ENCODE results near the gene HBG1. TPM values are rescaled to one million over a fixed set of nuclear protein-coding genes. Genes with fewer than 3 reads are reported as not detected.
"Not testable (repeated sequence)": the region's sequence is repeated elsewhere in the genome, so short reads cannot be mapped to it uniquely, and the experiment has no call there.

HBG1 gene
- total RNA-seq, 2 experiments from 2014 or later, result not detected

DNA sequence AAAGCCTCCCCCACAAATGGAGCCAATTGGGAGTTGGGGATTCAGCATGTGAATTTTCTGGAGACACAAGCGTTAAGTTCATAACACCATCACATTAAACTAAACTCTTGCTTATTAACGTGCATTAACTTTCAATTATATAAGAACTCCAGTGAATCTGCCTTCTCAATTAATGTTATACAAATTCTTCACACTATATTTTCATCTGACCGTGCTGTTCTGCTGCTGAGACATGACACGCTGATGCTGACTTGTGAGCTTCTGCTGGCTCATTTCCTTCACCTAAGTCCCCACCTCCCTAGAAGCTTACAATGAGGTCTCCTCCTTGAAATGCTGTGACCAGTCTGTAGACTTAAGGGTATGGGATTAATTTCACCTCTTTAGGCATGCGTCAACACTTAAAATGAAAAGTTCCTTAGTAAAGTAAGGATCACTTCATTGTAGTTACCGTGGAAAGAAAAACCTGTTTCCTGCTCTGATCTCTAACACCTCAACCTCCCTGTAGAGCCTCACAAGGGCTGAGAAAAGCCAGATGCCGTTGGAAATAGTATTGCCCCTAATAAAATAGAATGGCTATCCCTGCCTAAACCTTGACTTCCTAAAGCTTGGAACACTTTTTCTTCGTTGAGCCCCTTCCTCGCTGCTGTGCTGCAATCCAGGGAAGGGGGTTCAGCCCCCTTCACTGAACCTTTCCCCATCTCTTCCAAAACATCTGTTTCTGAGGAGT, 2.7 kb upstream of the HBG1 start:
- no peak overlapping the region for H3K27ac Mint-ChIP-seq
- CTCF ChIA-PET, result interaction anchor here (0.6 kb wide), 1 partner anchor 994 kb away, joined by 3 read pairs; no protein-coding TSS in a partner anchor
- intact Hi-C loops (cut with micrococcal nuclease), result no loop called here

DNA sequence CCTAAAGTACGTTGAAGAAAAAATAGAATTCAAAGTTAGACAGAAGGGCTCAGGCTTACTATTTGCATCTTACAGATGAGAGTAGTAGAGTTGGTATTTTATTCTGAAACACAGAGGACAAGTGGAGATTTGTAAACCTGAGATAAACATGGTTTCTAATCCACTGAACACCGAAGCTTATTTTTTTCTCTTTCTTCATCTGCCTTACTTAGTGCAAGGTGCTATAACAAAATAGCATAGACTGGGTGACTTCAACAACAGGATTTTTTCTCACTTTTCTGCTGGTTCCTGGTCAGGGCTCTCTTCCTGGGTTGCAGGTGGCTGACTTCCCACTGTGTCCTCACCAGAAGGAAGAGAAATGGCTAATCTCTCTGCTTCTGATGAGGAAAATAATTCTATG, 2.1 kb upstream of the HBG1 start:
- H3K27me3 Mint-ChIP-seq (ENCODE audit: low read depth), result peaks cover 3% of the 10 kb centered on the region
- H3K36me3 Mint-ChIP-seq (ENCODE audit: low read depth), result no peaks in the 10 kb centered on the region
- no peaks in the 10 kb centered on the region for H3K4me1 Mint-ChIP-seq (ENCODE audit: low read depth)
- intact Hi-C loops (cut with micrococcal nuclease), result no loop called here
- no peaks in the 10 kb centered on the region for H3K9me3 Mint-ChIP-seq
- H3K27ac Mint-ChIP-seq, result no peak overlapping the region
- no peak for DNase-seq
- CTCF ChIA-PET, result interaction anchor here (0.6 kb wide), 1 partner anchor 994 kb away, joined by 3 read pairs; no protein-coding TSS in a partner anchor
- no peak overlapping the region for H3K4me3 Mint-ChIP-seq

More for the DNA sequence above, 2.7 kb upstream of the HBG1 start:
- no peak overlapping the region for H3K4me3 Mint-ChIP-seq
- H3K9me3 Mint-ChIP-seq, result no peaks in the 10 kb centered on the region
- H3K4me1 Mint-ChIP-seq (ENCODE audit: low read depth), result no peaks in the 10 kb centered on the region
- no peak for DNase-seq
- H3K36me3 Mint-ChIP-seq (ENCODE audit: low read depth), result no peaks in the 10 kb centered on the region
- H3K27me3 Mint-ChIP-seq (ENCODE audit: low read depth), result peaks cover 5% of the 10 kb centered on the region

DNA sequence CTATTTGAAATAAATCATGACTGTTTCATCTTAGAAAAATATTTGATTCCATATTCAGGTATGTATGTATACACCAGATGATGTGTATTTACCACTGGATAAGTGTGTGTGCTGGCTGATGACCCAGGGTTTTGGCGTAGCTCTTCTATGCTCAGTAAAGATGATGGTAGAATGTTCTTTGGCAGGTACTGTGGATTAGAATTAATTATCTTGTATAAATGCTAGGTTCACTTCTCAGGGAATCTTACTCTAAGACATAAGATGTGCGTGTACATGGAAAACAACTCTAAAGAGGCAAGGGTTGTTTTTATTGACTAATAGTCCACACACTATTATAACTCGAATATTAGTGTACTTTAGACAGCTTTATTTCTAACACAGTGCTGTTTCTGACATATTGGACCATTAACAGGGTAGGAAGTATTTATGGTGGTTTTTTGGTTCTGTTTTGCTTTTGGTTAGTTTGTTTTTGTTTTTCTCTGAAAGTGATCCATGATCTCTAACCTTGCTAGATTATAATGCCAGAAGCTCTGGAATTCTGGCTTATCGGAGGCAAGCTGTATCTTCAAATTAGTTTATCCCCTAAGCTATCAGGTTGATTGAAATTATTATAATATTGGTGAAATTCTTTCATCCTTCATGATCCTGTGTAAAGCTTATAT, 1.0 kb upstream of the HBG1 start:
- no peaks in the 10 kb centered on the region for H3K36me3 Mint-ChIP-seq (ENCODE audit: low read depth)

DNA sequence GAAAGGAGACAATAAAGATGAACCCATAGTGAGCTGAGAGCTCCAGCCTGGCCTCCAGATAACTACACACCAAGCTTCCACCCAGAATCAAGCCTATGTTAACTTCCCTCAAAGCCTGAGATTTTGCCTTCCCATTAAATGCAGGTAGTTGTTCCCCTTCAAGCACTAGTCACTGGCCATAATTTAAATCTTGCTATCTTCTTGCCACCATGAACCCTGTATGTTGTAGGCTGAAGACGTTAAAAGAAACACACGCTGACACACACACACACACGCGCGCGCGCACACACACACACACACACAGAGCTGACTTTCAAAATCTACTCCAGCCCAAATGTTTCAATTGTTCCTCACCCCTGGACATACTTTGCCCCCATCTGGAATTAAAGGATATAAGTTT, 1.2 kb downstream of the HBG1 start:
- H3K9me3 Mint-ChIP-seq; CTCF ChIA-PET; H3K27me3 Mint-ChIP-seq (ENCODE audit: low read depth); DNase-seq; H3K36me3 Mint-ChIP-seq (ENCODE audit: low read depth); intact Hi-C loops (cut with micrococcal nuclease); H3K4me1 Mint-ChIP-seq (ENCODE audit: low read depth); H3K4me3 Mint-ChIP-seq; H3K27ac Mint-ChIP-seq: not testable (repeated sequence)

More for the DNA sequence above, 1.0 kb upstream of the HBG1 start:
- H3K4me3 Mint-ChIP-seq, result no peak overlapping the region
- no peak for DNase-seq
- intact Hi-C loops (cut with micrococcal nuclease), result no loop called here
- peaks cover 4% of the 10 kb centered on the region for H3K27me3 Mint-ChIP-seq (ENCODE audit: low read depth)
- no peaks in the 10 kb centered on the region for H3K9me3 Mint-ChIP-seq
- H3K4me1 Mint-ChIP-seq (ENCODE audit: low read depth), result no peaks in the 10 kb centered on the region
- CTCF ChIA-PET, result no interaction called here
- H3K27ac Mint-ChIP-seq, result no peak overlapping the region

DNA sequence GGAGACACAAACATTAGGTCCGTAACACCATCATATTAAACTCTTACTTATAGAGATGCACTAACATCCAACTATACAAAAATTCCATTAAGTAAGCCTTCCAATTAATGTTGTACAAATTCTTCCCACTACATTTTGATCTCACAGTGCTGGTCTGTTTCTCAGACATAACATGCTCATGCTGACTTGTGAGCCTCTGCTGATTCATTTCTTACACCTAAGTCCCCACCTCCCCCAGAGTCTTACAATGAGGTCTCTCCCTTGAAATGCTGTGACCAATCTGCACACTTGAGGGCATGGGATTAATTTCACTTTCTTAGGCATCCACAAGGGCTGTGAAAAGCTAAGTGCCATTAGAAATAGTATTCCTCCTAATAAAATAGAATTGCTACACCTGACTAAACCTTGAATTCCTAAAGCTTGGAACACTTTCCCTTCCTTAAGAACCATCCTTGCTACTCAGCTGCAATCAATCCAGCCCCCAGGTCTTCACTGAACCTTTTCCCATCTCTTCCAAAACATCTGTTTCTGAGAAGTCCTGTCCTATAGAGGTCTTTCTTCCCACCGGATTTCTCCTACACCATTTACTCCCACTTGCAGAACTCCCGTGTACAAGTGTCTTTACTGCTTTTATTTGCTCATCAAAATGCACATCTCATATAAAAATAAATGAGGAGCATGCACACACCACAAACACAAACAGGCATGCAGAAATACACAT, 2.0 kb downstream of the HBG1 start:
- CTCF ChIA-PET, result no interaction called here

DNA sequence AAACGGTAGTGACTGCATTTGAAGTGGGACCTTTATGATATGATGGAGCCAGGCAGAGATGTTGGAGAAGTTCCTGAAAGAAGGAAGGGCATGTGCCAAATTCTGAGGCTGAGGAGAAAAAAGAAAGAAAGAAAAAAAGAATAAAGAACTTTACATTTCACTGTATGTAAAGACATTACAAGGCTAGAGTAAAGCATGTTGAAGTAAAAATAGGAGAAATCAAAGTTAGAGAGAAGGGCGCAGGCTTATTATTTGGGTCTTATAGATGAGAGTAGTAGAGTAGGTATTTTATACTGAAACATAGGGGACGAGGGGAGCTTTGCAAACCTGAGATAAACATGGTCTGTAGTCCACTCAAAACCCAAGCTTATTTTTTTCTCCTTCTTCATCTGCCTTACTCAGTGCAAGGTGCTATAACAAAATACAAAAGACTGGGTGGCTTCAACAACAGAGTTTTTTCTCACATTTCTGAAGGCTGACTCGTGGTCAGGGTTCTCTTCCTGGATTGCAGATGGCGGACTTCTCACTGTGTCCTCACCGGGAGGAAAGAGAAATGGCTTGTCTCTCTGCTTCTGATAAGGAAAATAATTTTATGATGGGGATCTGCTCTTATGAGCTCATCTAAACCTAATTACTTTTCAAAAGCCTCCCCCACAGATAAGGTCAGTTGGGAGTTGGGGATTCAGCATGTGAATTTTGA, 2.7 kb downstream of the HBG1 start:
- DNase-seq, result no peak
- H3K36me3 Mint-ChIP-seq (ENCODE audit: low read depth), result no peaks in the 10 kb centered on the region
- no peak overlapping the region for H3K27ac Mint-ChIP-seq
- no peaks in the 10 kb centered on the region for H3K4me1 Mint-ChIP-seq (ENCODE audit: low read depth)
- H3K9me3 Mint-ChIP-seq, result no peaks in the 10 kb centered on the region
- H3K4me3 Mint-ChIP-seq, result no peak overlapping the region
- intact Hi-C loops (cut with micrococcal nuclease), result no loop called here
- CTCF ChIA-PET, result no interaction called here
- peaks cover 10% of the 10 kb centered on the region for H3K27me3 Mint-ChIP-seq (ENCODE audit: low read depth)

More for the DNA sequence above, 2.0 kb downstream of the HBG1 start:
- Mint-ChIP-seq H3K4me3 (no peak overlapping the region), H3K9me3 (no peaks in the 10 kb centered on the region), H3K4me1 (ENCODE audit: low read depth) (no peaks in the 10 kb centered on the region), H3K36me3 (ENCODE audit: low read depth) (no peaks in the 10 kb centered on the region), H3K27me3 (ENCODE audit: low read depth) (peaks cover 10% of the 10 kb centered on the region), H3K27ac (no peak overlapping the region)
- intact Hi-C loops (cut with micrococcal nuclease), result no loop called here
- no peak for DNase-seq

DNA sequence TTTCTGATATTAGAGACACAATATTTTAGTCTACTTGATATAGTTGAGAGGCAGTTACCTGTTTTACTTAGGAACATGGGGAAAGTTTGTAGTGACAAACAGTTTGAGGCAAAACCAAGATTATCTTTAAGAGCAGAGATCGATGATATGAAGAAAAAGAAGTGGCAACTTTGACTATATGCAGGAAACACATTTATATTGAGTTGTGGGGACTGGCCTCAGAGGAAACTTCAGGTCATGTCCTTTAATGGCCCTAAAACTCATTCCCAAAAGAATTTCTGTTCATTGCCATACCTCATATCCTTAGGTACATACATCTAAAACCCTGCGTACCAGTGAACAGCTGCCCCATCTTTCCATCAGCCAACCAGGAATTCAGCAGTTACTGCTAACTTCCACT, 4.5 kb downstream of the HBG1 start:
- Mint-ChIP-seq H3K9me3 (no peaks in the 10 kb centered on the region), H3K27me3 (ENCODE audit: low read depth) (peaks cover 11% of the 10 kb centered on the region), H3K27ac (no peak overlapping the region), H3K36me3 (ENCODE audit: low read depth) (no peaks in the 10 kb centered on the region), H3K4me3 (no peak overlapping the region), H3K4me1 (ENCODE audit: low read depth) (no peaks in the 10 kb centered on the region)
- no peak for DNase-seq
- intact Hi-C loops (cut with micrococcal nuclease), result no loop called here
- CTCF ChIA-PET, result no interaction called here

DNA sequence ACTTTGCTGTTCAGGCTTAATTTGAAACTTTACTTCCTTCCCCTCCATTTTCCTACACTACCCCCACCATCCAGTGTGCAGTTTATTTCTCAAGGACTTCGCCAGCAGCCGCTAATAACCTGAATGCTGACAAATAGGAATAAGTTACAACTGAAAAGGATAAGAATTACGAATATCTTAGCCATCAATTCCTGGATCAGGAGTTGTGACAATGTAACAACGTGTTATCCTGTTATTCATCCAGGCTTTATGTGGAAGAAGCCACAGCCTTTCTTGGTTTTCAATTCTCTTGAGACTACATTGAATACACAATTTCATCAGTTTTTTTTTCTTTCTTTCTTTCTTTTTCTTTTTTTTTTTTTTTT, 5.9 kb downstream of the HBG1 start:
- Mint-ChIP-seq H3K27ac (no peak overlapping the region), H3K27me3 (ENCODE audit: low read depth) (peaks cover 15% of the 10 kb centered on the region), H3K4me3 (no peak overlapping the region), H3K36me3 (ENCODE audit: low read depth) (no peaks in the 10 kb centered on the region), H3K9me3 (no peaks in the 10 kb centered on the region), H3K4me1 (ENCODE audit: low read depth) (no peaks in the 10 kb centered on the region)
- CTCF ChIA-PET, result no interaction called here
- no peak for DNase-seq
- intact Hi-C loops (cut with micrococcal nuclease), result no loop called here

DNA sequence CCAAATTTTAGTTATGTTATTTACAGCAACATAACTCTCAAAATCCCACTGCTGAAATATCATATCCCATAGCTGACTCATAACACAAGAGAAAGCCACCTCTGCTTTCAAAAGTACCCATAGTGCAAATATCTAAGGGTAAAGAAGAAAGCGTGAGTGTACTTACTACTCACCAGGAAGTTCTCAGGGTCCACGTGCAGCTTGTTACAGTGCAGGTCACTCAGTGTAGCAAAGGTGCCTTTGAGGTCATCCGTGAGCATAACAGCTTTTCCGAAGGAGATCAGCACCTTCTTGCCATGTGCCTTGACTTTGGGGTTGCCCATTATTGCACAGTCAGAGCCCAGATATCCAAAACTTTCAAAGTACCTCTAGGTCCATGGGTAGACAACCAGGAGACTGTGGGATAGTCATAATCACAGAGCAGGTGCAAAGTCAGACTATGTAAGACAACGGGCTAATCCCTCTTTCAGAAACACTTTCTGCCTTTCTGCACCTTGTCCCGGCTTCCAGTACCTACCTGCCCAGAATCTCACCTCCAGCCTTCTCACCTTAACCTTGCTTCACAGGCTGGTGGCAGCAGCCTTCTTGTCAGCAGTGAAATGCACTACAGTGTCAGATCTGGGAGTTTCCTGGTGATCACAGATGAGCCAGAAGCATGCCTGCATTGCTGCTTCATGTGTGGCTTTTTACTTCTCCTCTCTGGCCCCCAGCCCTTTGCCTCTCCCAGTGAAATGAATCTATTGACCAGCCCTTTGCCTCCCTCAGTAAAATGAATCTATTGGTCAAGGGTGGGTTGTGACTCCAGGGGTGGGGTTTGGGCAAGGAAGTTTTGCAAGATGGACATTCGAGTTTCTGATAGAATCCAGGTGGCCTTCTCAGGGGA, 6.5 kb downstream of the HBG1 start:
- Mint-ChIP-seq H3K36me3 (ENCODE audit: low read depth) (no peaks in the 10 kb centered on the region), H3K4me3 (no peak overlapping the region), H3K27ac (no peak overlapping the region), H3K9me3 (no peaks in the 10 kb centered on the region), H3K27me3 (ENCODE audit: low read depth) (peaks cover 15% of the 10 kb centered on the region), H3K4me1 (ENCODE audit: low read depth) (no peaks in the 10 kb centered on the region)
- no peak for DNase-seq
- CTCF ChIA-PET, result no interaction called here
- intact Hi-C loops (cut with micrococcal nuclease), result no loop called here

DNA sequence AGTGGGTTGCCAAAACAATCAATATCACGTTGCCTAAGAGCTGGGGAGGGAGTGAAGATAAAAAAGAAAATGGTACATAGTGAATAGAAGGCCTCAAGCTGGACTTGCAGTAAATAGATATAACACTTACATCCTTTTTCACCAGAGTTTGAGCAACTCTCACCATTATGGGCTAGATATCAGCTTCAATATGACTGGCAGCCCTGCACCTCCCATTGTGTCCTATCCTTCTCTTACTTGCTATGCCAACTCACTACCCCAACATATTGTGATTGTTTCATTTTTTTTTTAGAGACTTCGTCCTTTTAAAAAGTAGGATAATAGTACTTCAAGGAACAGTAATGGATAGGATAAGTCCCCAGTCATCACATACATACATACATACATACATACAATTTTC, 7.4 kb downstream of the HBG1 start:
- CTCF ChIA-PET, result interaction anchor here (0.7 kb wide), 1 partner anchor 250 kb away, joined by 4 read pairs; no protein-coding TSS in a partner anchor
- Mint-ChIP-seq H3K27me3 (ENCODE audit: low read depth) (peaks cover 18% of the 10 kb centered on the region), H3K4me1 (ENCODE audit: low read depth) (no peaks in the 10 kb centered on the region), H3K9me3 (no peaks in the 10 kb centered on the region), H3K4me3 (no peak overlapping the region), H3K27ac (no peak overlapping the region), H3K36me3 (ENCODE audit: low read depth) (no peaks in the 10 kb centered on the region)
- intact Hi-C loops (cut with micrococcal nuclease), result no loop called here
- no peak for DNase-seq

DNA sequence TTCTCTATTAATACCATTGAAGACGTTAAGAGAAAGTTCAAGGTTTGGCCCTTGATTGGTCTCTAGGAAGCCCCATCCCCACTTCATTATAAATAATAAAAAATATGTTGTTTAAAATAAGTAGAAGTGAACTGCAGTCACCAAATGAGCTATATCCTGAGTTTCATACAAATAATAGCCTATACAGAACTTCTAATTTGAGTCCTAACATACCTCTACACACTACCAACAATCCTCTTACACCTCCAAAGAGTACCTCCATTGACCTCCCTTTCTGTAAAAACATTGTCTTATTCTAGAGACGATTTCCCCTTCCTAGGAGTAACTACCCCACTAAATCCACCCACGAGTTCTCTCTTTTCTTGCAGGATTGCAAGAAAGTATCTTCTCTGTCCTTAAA, 8.2 kb downstream of the HBG1 start:
- no peak overlapping the region for H3K4me3 Mint-ChIP-seq
- CTCF ChIA-PET, result no interaction called here
- H3K27ac Mint-ChIP-seq, result no peak overlapping the region
- no peaks in the 10 kb centered on the region for H3K4me1 Mint-ChIP-seq (ENCODE audit: low read depth)
- no peaks in the 10 kb centered on the region for H3K36me3 Mint-ChIP-seq (ENCODE audit: low read depth)
- intact Hi-C loops (cut with micrococcal nuclease), result no loop called here
- H3K27me3 Mint-ChIP-seq (ENCODE audit: low read depth), result peaks cover 18% of the 10 kb centered on the region
- DNase-seq, result no peak
- no peaks in the 10 kb centered on the region for H3K9me3 Mint-ChIP-seq

DNA sequence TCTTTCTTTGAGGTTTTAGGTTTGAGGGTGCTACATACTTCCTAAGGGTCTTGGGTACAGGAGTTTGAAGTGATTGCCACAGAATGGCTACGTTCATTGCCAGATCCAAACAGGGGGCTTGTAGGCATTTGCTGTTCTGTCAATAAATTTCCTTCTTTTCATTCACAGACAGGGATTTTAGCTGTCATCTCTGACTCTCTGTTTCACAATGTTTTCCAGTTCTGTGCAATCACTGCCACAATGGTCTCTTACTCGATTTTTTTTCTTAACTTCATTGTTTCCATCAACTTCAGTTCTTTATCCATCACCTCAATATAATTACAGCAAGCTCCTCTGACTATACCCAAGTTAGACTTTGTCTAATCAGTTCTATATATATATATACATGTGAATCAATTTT, 9.2 kb downstream of the HBG1 start:
- no peaks in the 10 kb centered on the region for H3K4me1 Mint-ChIP-seq (ENCODE audit: low read depth)
- no peak overlapping the region for H3K4me3 Mint-ChIP-seq
- H3K27ac Mint-ChIP-seq, result no peak overlapping the region
- intact Hi-C loops (cut with micrococcal nuclease), result no loop called here
- no peak for DNase-seq
- H3K36me3 Mint-ChIP-seq (ENCODE audit: low read depth), result no peaks in the 10 kb centered on the region
- no peaks in the 10 kb centered on the region for H3K9me3 Mint-ChIP-seq
- H3K27me3 Mint-ChIP-seq (ENCODE audit: low read depth), result peaks cover 16% of the 10 kb centered on the region
- CTCF ChIA-PET, result no interaction called here
